Calu3 (cell line): ENCODE data around the gene APBA1. TPM values are rescaled to one million over a fixed set of nuclear protein-coding genes. Genes with fewer than 3 reads are reported as not detected.

Experiments
- BruUV-seq: library from RNA; stranded (reverse); fragments of 400-500 nt; replicated peaks from 2 replicates; lab custom pipeline; 2021; lab: Mats Ljungman, UMichigan
- CTCF ChIA-PET: fragments of 300-600 bp; sonication (Branson Sonifier 250); formaldehyde crosslinking; loops from one replicate; lab custom pipeline; 2022; ENCODE audit warnings: antibody characterized with exemption; lab: Charles Lee
- DNase-seq: peaks from one replicate; pipeline ENCODE4 v3.0.0; 2022
- H3K27ac Mint-ChIP-seq: one replicate; pipeline ENCODE4 v1.8.0; 2022; ENCODE audit warnings: mixed read lengths; ENCODE audit not compliant: unreplicated experiment
- H3K27me3 Mint-ChIP-seq: one replicate; pipeline ENCODE4 v1.8.0; 2022; ENCODE audit warnings: mixed read lengths; ENCODE audit not compliant: unreplicated experiment
- H3K36me3 Mint-ChIP-seq: one replicate; pipeline ENCODE4 v1.8.0; 2022; ENCODE audit warnings: mild to moderate bottlenecking, moderate library complexity, mixed read lengths; ENCODE audit not compliant: insufficient read depth, unreplicated experiment
- H3K4me1 Mint-ChIP-seq: one replicate; pipeline ENCODE4 v1.8.0; 2022; ENCODE audit warnings: mild to moderate bottlenecking, low read depth, mixed read lengths; ENCODE audit not compliant: unreplicated experiment
- H3K4me3 Mint-ChIP-seq: one replicate; pipeline ENCODE4 v1.8.0; 2022; ENCODE audit warnings: mild to moderate bottlenecking, low read depth, moderate library complexity, mixed read lengths; ENCODE audit not compliant: unreplicated experiment
- H3K9me3 Mint-ChIP-seq: one replicate; pipeline ENCODE4 v1.8.0; 2022; ENCODE audit warnings: low read depth, mixed read lengths; ENCODE audit not compliant: unreplicated experiment
- CTCF ChIP-seq: fragments of 200-600 bp; IDR thresholded peaks from one replicate; pipeline ENCODE4 v1.8.0; 2022; ENCODE audit warnings: antibody characterized with exemption; ENCODE audit not compliant: unreplicated experiment
- intact Hi-C: fragments of 100-400 bp; cut with micrococcal nuclease; formaldehyde crosslinking; loops from one replicate; pipeline ENCODE4 v1.10.0; 2022; ENCODE audit not compliant: unreplicated experiment
- total RNA-seq: library from RNA; stranded (reverse); gene quantifications from 2 replicates; pipeline ENCODE4 v1.2.3, GENCODE V29; 2022

APBA1 gene
- total RNA-seq, 1 experiment from 2014 or later = 4.4 TPM

- intact Hi-C loops = no loop called here
- Mint-ChIP-seq H3K4me1 (no peaks in the 10 kb centered on the region), H3K4me3 (no peak overlapping the region), H3K27ac (no peak overlapping the region), H3K27me3 (no peaks in the 10 kb centered on the region), H3K9me3 (peaks cover 5% of the 10 kb centered on the region), H3K36me3 (no peaks in the 10 kb centered on the region)
- DNase-seq = no peak
- no peak for TF ChIP-seq CTCF
- CTCF ChIA-PET = no interaction called here
- no TSS peak for BruUV-seq
Measured at GRCh38 chr9:69632768-69633167, 39.4 kb downstream of the APBA1 start.

GRCh38 chr9:69627281-69627680 lies 44.9 kb downstream of the APBA1 start:
- H3K4me1 Mint-ChIP-seq = no peaks in the 10 kb centered on the region
- CTCF ChIA-PET = no interaction called here
- H3K36me3 Mint-ChIP-seq = no peaks in the 10 kb centered on the region
- no peak overlapping the region for H3K4me3 Mint-ChIP-seq
- no TSS peak for BruUV-seq
- intact Hi-C loops = no loop called here
- peaks cover 5% of the 10 kb centered on the region for H3K9me3 Mint-ChIP-seq
- H3K27ac Mint-ChIP-seq = no peak overlapping the region
- TF ChIP-seq CTCF = no peak
- no peak for DNase-seq
- no peaks in the 10 kb centered on the region for H3K27me3 Mint-ChIP-seq

GRCh38 chr9:69623276-69623675 lies 48.9 kb downstream of the APBA1 start:
- Mint-ChIP-seq H3K4me3 (no peak overlapping the region), H3K4me1 (no peaks in the 10 kb centered on the region), H3K36me3 (no peaks in the 10 kb centered on the region), H3K9me3 (no peaks in the 10 kb centered on the region), H3K27me3 (no peaks in the 10 kb centered on the region), H3K27ac (no peak overlapping the region)
- DNase-seq = no peak
- CTCF ChIA-PET = no interaction called here
- intact Hi-C loops = no loop called here
- no TSS peak for BruUV-seq
- no peak for TF ChIP-seq CTCF

GRCh38 chr9:69622676-69623075 lies 49.5 kb downstream of the APBA1 start:
- H3K27me3 Mint-ChIP-seq = no peaks in the 10 kb centered on the region
- H3K4me3 Mint-ChIP-seq = no peak overlapping the region
- TF ChIP-seq CTCF = no peak
- H3K27ac Mint-ChIP-seq = no peak overlapping the region
- no peaks in the 10 kb centered on the region for H3K36me3 Mint-ChIP-seq
- H3K9me3 Mint-ChIP-seq = no peaks in the 10 kb centered on the region
- H3K4me1 Mint-ChIP-seq = no peaks in the 10 kb centered on the region
- intact Hi-C loops = no loop called here
- no peak for DNase-seq
- CTCF ChIA-PET = no interaction called here
- no TSS peak for BruUV-seq
